ENCODE data around the gene EPG5. TPM values are rescaled to one million over a fixed set of nuclear protein-coding genes. Genes with fewer than 3 reads are reported as not detected.

Gene EPG5
- polyA plus RNA-seq, 1 donor from 2014 or later: 18.0 TPM

DNA sequence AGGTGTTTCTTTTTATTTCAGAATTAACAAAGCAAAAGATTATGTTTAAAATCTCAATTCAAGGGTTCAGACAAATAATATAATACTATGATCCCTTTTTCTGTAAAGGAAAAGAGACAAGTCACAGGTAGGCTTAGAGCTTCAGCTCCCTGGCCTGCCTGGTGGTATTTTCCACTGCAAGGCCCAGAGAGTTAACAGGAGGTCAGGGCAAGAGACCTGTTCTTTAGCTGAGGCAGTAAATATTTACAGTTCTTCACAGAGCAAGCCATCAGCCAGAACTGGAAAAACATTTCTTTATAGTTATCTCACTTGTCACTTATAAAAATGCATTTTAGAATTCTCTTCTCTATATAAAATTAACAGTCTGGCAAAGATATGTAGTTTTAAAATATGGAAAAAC is 70.1 kb downstream of the EPG5 start:
- no peaks in the 10 kb centered on the region for H3K79me2 ChIP-seq (replicated peaks; ENCODE audit: insufficient read depth, low read length)
- H3K4me3 ChIP-seq (ENCODE audit: low read length): no peak overlapping the region
- no peaks in the 10 kb centered on the region for H3K27me3 ChIP-seq (ENCODE audit: insufficient read depth, low read depth, low read length)
- no peaks in the 10 kb centered on the region for H4K20me1 ChIP-seq (ENCODE audit: insufficient read depth)
- peaks cover 3% of the 10 kb centered on the region for H3K36me3 ChIP-seq (ENCODE audit: insufficient read depth, low read length)
- no peaks in the 10 kb centered on the region for H3K9me2 ChIP-seq (ENCODE audit: insufficient read depth, low read length)
- TF ChIP-seq TAF1 (IDR thresholded peaks at IDR 0.05; ENCODE audit: low read depth) (no peak), RAD21 (conservative IDR thresholded peaks at IDR 0.05) (no peak), EZH2 (IDR thresholded peaks at IDR 0.05; ENCODE audit: borderline replicate concordance, insufficient read depth, low read length, poor library complexity, severe bottlenecking) (no peak), SMC3 (conservative IDR thresholded peaks at IDR 0.05; ENCODE audit: poor library complexity) (no peak), POLR2AphosphoS5 (IDR thresholded peaks at IDR 0.05) (no peak), EP300 (conservative IDR thresholded peaks at IDR 0.05; ENCODE audit: poor library complexity, severe bottlenecking) (no peak), MXI1 (conservative IDR thresholded peaks at IDR 0.05; ENCODE audit: poor library complexity, severe bottlenecking) (no peak)
- TF ChIP-seq, protein P1, sequence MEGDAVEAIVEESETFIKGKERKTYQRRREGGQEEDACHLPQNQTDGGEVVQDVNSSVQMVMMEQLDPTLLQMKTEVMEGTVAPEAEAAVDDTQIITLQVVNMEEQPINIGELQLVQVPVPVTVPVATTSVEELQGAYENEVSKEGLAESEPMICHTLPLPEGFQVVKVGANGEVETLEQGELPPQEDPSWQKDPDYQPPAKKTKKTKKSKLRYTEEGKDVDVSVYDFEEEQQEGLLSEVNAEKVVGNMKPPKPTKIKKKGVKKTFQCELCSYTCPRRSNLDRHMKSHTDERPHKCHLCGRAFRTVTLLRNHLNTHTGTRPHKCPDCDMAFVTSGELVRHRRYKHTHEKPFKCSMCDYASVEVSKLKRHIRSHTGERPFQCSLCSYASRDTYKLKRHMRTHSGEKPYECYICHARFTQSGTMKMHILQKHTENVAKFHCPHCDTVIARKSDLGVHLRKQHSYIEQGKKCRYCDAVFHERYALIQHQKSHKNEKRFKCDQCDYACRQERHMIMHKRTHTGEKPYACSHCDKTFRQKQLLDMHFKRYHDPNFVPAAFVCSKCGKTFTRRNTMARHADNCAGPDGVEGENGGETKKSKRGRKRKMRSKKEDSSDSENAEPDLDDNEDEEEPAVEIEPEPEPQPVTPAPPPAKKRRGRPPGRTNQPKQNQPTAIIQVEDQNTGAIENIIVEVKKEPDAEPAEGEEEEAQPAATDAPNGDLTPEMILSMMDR (IDR thresholded peaks at IDR 0.05; ENCODE audit: poor library complexity, severe bottlenecking): no peak
- TF ChIP-seq, protein P2, sequence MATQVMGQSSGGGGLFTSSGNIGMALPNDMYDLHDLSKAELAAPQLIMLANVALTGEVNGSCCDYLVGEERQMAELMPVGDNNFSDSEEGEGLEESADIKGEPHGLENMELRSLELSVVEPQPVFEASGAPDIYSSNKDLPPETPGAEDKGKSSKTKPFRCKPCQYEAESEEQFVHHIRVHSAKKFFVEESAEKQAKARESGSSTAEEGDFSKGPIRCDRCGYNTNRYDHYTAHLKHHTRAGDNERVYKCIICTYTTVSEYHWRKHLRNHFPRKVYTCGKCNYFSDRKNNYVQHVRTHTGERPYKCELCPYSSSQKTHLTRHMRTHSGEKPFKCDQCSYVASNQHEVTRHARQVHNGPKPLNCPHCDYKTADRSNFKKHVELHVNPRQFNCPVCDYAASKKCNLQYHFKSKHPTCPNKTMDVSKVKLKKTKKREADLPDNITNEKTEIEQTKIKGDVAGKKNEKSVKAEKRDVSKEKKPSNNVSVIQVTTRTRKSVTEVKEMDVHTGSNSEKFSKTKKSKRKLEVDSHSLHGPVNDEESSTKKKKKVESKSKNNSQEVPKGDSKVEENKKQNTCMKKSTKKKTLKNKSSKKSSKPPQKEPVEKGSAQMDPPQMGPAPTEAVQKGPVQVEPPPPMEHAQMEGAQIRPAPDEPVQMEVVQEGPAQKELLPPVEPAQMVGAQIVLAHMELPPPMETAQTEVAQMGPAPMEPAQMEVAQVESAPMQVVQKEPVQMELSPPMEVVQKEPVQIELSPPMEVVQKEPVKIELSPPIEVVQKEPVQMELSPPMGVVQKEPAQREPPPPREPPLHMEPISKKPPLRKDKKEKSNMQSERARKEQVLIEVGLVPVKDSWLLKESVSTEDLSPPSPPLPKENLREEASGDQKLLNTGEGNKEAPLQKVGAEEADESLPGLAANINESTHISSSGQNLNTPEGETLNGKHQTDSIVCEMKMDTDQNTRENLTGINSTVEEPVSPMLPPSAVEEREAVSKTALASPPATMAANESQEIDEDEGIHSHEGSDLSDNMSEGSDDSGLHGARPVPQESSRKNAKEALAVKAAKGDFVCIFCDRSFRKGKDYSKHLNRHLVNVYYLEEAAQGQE (IDR thresholded peaks at IDR 0.05; ENCODE audit: borderline replicate concordance): no peak
- no peaks in the 10 kb centered on the region for H3K9me3 ChIP-seq (ENCODE audit: low read length)
- no peak overlapping the region for H2AFZ ChIP-seq (ENCODE audit: low read depth, low read length)
- no peaks in the 10 kb centered on the region for H3F3A ChIP-seq (ENCODE audit: insufficient read depth, low read length, poor library complexity, severe bottlenecking)
- H3K27ac ChIP-seq (ENCODE audit: low read length): no peak overlapping the region
- no peak overlapping the region for H3K9ac ChIP-seq (ENCODE audit: low read length)
- no peak overlapping the region for H3K4me2 ChIP-seq (ENCODE audit: low read length)

DNA sequence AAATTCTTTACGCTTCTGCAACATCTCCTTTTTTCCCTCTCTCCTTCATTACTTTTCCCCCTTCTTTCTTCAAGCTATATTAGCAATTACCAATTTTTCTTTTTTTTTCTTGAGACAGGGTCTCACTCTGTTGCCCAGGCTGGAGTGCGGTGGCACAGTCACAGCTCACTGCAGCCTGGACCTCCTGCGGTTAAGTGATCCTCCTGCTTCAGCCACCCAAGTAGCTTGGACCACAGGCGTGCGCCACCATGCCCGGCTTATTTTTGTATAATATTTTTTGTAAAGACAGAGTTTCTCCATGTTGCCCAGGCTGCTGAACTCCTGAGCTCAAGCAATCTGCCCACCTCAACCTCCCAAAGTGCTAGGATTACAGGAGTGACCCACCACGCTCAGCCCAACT is 70.7 kb downstream of the EPG5 start:
- H3K9me2 ChIP-seq (ENCODE audit: insufficient read depth, low read length): no peaks in the 10 kb centered on the region
- no peak overlapping the region for H3K27ac ChIP-seq (ENCODE audit: low read length)
- H3K4me2 ChIP-seq (ENCODE audit: low read length): no peak overlapping the region
- H3F3A ChIP-seq (ENCODE audit: insufficient read depth, low read length, poor library complexity, severe bottlenecking): no peaks in the 10 kb centered on the region
- no peaks in the 10 kb centered on the region for H4K20me1 ChIP-seq (ENCODE audit: insufficient read depth)
- H3K9ac ChIP-seq (ENCODE audit: low read length): no peak overlapping the region
- TF ChIP-seq SMC3 (conservative IDR thresholded peaks at IDR 0.05; ENCODE audit: poor library complexity): no peak
- peaks cover 3% of the 10 kb centered on the region for H3K36me3 ChIP-seq (ENCODE audit: insufficient read depth, low read length)
- no peaks in the 10 kb centered on the region for H3K79me2 ChIP-seq (replicated peaks; ENCODE audit: insufficient read depth, low read length)
- H3K9me3 ChIP-seq (ENCODE audit: low read length): no peaks in the 10 kb centered on the region
- no peak overlapping the region for H3K4me3 ChIP-seq (ENCODE audit: low read length)
- H2AFZ ChIP-seq (ENCODE audit: low read depth, low read length): no peak overlapping the region
- H3K27me3 ChIP-seq (ENCODE audit: insufficient read depth, low read depth, low read length): no peaks in the 10 kb centered on the region

DNA sequence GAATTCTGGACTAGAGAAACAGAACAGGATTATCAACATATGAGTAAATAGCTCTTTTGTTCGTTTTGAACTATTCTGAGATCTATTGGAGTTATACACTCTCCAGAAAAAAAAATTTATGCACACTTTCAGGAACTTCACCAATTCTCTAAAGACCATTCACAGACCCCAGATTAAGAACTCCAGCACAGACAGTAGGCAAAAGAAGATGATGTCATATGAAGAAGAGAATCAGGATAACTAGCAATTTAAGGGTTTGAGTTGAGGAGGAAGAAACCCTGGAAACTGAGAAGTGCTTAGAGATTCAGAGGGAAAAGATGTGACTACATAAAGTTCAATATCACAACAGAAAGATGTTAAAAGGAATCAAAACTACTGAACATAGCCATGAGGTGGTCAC is 71.8 kb downstream of the EPG5 start:
- H3K27me3 ChIP-seq (ENCODE audit: insufficient read depth, low read depth, low read length): no peaks in the 10 kb centered on the region
- H3F3A ChIP-seq (ENCODE audit: insufficient read depth, low read length, poor library complexity, severe bottlenecking): no peaks in the 10 kb centered on the region
- H3K9me3 ChIP-seq (ENCODE audit: low read length): no peaks in the 10 kb centered on the region
- no peaks in the 10 kb centered on the region for H4K20me1 ChIP-seq (ENCODE audit: insufficient read depth)
- no peaks in the 10 kb centered on the region for H3K79me2 ChIP-seq (replicated peaks; ENCODE audit: insufficient read depth, low read length)
- H3K4me3 ChIP-seq (ENCODE audit: low read length): no peak overlapping the region
- no peak overlapping the region for H2AFZ ChIP-seq (ENCODE audit: low read depth, low read length)
- no peak overlapping the region for H3K4me2 ChIP-seq (ENCODE audit: low read length)
- H3K36me3 ChIP-seq (ENCODE audit: insufficient read depth, low read length): peaks cover 3% of the 10 kb centered on the region
- no peak overlapping the region for H3K27ac ChIP-seq (ENCODE audit: low read length)
- no peak overlapping the region for H3K9ac ChIP-seq (ENCODE audit: low read length)
- TF ChIP-seq, protein P1 (IDR thresholded peaks at IDR 0.05; ENCODE audit: poor library complexity, severe bottlenecking): no peak
- TF ChIP-seq RAD21 (conservative IDR thresholded peaks at IDR 0.05) (no peak), TAF1 (IDR thresholded peaks at IDR 0.05; ENCODE audit: low read depth) (no peak), EP300 (conservative IDR thresholded peaks at IDR 0.05; ENCODE audit: poor library complexity, severe bottlenecking) (no peak), SMC3 (conservative IDR thresholded peaks at IDR 0.05; ENCODE audit: poor library complexity) (no peak), POLR2AphosphoS5 (IDR thresholded peaks at IDR 0.05) (no peak), MXI1 (conservative IDR thresholded peaks at IDR 0.05; ENCODE audit: poor library complexity, severe bottlenecking) (no peak), EZH2 (IDR thresholded peaks at IDR 0.05; ENCODE audit: borderline replicate concordance, insufficient read depth, low read length, poor library complexity, severe bottlenecking) (no peak)
- TF ChIP-seq, protein P2 (IDR thresholded peaks at IDR 0.05; ENCODE audit: borderline replicate concordance): no peak
- H3K9me2 ChIP-seq (ENCODE audit: insufficient read depth, low read length): no peaks in the 10 kb centered on the region
